ENCODE data around the gene FAM234A.
"Not testable (repeated sequence)": the region's sequence is repeated elsewhere in the genome, so short reads cannot be mapped to it uniquely, and the experiment has no call there.

Gene FAM234A

GRCh38 chr16:263944-264343 lies 29.3 kb downstream of the FAM234A start:
- DNase-seq (ENCODE audit: low read depth in 1 of 2, low spot score in 1 of 2) = no peak

- DNase-seq (ENCODE audit: low read depth in 1 of 2, low spot score in 1 of 2) = no peak
Measured at GRCh38 chr16:264440-264951, 29.9 kb downstream of the FAM234A start.

GRCh38 chr16:265002-265529 lies 30.4 kb downstream of the FAM234A start:
- DNase-seq (ENCODE audit: low read depth in 1 of 2, low spot score in 1 of 2) = no peak

- DNase-seq (ENCODE audit: low read depth in 1 of 2, low spot score in 1 of 2) = no peak
Measured at GRCh38 chr16:265711-266110, 31.1 kb downstream of the FAM234A start.

- no peak for DNase-seq (ENCODE audit: low read depth in 1 of 2, low spot score in 1 of 2)
Measured at GRCh38 chr16:266258-267164, 31.9 kb downstream of the FAM234A start.

- not testable (repeated sequence) for DNase-seq (ENCODE audit: low read depth in 1 of 2, low spot score in 1 of 2)
Measured at GRCh38 chr16:267562-267961, 32.9 kb downstream of the FAM234A start.

GRCh38 chr16:268141-269053 lies 33.8 kb downstream of the FAM234A start:
- no peak for DNase-seq (ENCODE audit: low read depth in 1 of 2, low spot score in 1 of 2)

- DNase-seq (ENCODE audit: low read depth in 1 of 2, low spot score in 1 of 2) = no peak
Measured at GRCh38 chr16:269061-269796, 34.6 kb downstream of the FAM234A start.

GRCh38 chr16:270381-271255 lies 36.0 kb downstream of the FAM234A start:
- no peak for DNase-seq (ENCODE audit: low read depth in 1 of 2, low spot score in 1 of 2)

GRCh38 chr16:272633-273546 lies 38.3 kb downstream of the FAM234A start:
- no peak for DNase-seq (ENCODE audit: low read depth in 1 of 2, low spot score in 1 of 2)

GRCh38 chr16:273547-274421 lies 39.2 kb downstream of the FAM234A start:
- no peak for DNase-seq (ENCODE audit: low read depth in 1 of 2, low spot score in 1 of 2)

GRCh38 chr16:275041-275641 lies 40.5 kb downstream of the FAM234A start:
- DNase-seq (ENCODE audit: low read depth in 1 of 2, low spot score in 1 of 2) = no peak

GRCh38 chr16:275786-276232 lies 41.2 kb downstream of the FAM234A start, which contains the start of gene RGS11:
Gene RGS11, minus strand, starts transcription at chr16:275944. Its CDS starts 33 bp downstream, at chr16:275911.
- DNase-seq (ENCODE audit: low read depth in 1 of 2, low spot score in 1 of 2) = no peak

GRCh38 chr16:276426-277077 lies 41.9 kb downstream of the FAM234A start:
- DNase-seq (ENCODE audit: low read depth in 1 of 2, low spot score in 1 of 2) = no peak

GRCh38 chr16:278863-279366 lies 44.3 kb downstream of the FAM234A start:
- DNase-seq (ENCODE audit: low read depth in 1 of 2, low spot score in 1 of 2) = no peak

- DNase-seq (ENCODE audit: low read depth in 1 of 2, low spot score in 1 of 2) = no peak
Measured at GRCh38 chr16:279531-279930, 44.9 kb downstream of the FAM234A start.
